GM18498 (cell line): ENCODE measurements around the gene MIPEP.
"Not testable (repeated sequence)": the region's sequence is repeated elsewhere in the genome, so short reads cannot be mapped to it uniquely, and the experiment has no call there.

Experiments used
- ATAC-seq: cut with Tn5 transposase; IDR thresholded peaks from one replicate; pipeline ENCODE4 v1.9.1; 2021; ENCODE audit warnings: mild to moderate bottlenecking, moderate library complexity; ENCODE audit not compliant: unreplicated experiment

Gene MIPEP

DNA sequence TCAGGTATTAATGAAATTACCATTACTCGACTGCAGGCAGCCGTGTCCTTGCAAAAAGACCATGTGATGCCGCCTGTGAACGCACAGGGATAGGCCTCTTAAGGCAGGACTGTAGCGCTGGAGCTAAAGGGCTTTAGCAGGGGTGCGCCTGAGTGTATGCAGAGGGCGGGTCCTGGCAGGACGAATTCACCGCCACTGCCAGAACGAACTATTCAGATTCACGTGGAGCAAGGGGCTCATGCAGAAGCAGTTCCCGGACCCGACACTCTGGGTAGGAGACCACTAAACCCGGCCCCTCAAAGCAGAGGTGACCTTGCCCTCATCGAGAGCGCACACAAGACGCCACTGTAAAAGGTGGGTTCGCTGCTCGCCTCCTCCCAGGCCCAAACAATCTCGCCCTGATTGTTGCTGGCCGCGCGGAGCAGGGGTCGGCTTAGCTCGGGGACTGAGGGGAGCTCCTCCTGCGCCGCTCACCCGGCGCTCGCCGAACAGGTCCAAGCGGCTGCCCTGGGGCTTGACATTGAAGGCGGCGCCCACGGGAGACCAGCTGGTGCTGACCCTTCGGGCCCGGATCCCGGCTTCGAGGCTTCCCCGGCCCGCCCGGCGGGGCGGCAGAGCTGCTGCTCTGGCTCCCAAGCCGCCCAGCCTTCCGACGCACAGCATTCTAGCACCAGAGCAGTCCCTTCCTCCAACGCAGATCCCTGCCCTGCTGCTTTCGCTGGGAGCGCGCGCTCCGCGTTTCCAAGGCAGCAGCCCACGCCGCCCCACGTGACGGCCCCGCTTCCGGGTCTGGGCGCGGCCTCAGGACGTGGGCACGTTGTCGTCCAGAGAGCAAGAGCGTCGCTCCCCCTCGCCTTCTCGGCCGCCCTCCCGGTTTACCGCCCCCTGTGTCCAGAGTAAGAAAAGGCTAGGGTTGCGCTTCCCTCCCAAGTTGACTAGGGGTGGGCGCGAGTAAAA lies at the start of gene MIPEP:
MIPEP (minus strand) TSS at position 743 of the 957 bp plus-strand sequence; CDS start at position 663, 80 bp downstream.
- peak; percentile 94 for ATAC-seq

DNA sequence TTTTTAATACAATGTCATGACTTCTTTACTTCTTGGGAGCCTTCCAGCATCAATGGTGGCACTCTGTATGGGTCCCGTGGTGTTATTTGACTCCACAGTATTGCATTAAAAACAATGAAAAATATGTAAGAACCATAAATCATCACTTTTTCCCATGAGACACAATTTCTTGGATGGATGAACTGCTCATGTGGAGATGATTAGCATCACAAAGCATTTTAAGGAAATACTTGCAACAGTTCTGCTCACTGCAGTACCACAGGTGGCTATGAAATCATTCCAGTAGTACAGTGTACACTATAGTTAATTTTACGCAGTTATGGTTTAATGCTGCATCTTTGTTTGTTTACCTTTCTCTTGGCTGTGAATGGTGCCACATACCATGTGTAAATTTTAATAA lies 45.3 kb upstream of the MIPEP start:
- ATAC-seq: no peak

DNA sequence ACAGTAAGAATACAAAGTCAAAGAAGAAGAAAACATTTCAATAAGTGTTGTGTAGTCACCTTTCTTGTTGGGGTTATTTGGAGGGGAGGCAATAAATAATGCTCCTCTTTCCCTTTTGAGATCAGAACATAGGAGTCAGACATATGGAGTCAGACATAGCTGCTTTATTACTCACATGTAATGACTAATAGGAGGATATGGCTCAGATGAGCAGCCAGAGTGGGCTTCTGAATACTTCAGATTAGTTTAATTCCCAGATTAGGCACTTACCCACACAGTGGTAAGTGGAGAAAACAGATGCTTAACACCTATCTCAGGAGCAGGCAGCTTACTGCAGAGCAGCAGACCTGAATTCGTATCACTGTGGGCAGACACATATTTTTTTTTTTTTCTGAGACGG lies 39.8 kb upstream of the MIPEP start:
- no peak for ATAC-seq

DNA sequence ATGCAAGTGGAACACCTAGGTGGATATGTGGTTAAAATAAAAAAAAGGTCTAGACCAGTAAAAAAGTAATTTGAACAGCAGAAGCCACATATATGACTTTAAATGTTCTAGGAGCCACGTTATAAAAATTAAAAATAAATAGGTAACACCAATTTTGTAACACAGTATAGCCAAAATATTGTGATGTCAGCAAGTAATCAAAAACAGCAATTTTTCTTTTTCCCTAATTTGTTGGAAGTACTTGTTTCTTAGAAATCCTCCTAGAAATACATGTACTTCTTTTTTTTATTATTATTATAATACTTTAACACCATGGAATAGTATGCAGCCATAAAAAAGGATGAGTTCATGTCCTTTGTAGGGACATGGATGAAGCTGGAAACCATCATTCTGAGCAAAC lies 33.8 kb upstream of the MIPEP start:
- ATAC-seq: no peak

DNA sequence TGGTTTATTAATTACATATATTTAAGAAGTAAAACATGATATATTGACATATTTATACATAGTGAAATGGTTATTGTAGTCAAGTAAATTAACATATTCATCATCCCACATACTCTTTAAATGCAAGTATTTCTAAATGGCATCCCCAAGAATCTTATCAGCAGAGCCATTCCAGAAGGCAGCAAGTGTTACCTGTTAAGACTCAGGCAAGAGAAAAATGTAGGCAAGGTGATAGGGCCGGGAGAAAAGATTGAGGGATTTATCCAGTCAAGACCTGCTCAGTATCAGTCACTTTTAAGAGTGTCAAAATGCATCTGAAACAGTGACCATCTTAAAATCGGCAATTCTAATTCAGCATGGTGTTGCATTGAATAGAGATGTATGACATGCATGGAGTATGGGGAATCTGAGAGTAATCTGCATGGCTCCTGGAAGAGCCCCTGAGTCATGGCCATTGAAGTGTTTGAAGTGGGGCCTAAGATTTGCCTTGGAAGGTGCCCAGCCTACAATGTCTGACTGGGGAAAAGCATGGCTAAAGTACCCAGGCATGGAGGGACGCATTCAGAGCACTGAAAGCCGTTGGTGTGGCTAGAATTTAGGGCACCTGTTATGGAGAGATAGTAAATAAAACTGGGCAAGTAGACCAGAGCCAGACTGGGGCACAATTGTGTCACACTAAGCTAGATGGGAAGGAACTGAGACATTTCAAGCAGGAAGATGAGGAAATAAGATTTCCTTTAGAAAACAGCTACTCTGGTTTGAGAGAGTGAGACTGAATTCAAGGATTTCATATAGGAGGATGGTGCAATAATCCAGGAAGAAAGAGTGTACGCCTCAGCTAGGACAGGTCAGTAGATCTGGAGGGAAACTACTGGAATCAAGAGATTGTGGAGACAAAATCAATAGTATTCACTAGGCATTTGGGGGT lies 33.1 kb upstream of the MIPEP start:
- ATAC-seq: no peak

DNA sequence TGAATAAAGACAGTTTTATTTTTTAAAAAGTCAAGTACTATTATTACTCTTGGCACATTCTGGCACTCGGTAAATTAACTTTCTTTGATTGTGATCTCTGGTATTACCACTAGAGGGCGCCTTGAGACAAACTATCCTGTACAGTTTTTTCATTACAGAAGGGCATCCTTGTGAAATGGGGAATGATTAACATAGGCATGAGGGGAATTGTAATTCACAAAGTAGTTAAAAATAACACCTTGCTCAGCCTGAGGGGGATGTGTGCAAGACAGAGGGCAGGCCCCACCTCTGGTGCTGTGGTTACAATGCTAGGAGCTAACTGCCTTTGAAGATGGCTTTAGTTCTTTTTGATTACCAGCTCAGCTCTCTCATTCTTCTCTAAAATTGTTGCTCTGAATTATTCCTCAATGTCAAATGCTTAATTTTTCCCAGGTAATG lies 32.3 kb upstream of the MIPEP start:
- ATAC-seq: no peak

DNA sequence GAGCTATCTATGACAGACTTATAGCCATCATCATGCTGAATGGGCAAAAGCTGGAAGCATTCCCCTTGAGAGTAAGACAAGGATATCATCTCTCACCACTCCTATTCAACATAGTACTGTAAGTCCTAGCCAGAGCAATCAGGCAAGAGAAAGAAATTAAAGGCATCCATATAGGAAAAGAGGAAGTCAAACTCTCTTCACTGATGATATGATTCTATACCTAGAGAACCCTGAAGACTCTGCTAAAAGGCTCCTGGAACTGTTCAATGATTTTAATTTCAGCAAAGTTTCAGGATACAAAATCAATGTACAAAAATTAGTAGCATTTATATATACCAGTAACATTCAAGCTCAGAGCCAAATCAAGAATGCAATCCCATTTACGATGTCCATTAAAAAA lies 29.8 kb upstream of the MIPEP start:
- no peak for ATAC-seq

DNA sequence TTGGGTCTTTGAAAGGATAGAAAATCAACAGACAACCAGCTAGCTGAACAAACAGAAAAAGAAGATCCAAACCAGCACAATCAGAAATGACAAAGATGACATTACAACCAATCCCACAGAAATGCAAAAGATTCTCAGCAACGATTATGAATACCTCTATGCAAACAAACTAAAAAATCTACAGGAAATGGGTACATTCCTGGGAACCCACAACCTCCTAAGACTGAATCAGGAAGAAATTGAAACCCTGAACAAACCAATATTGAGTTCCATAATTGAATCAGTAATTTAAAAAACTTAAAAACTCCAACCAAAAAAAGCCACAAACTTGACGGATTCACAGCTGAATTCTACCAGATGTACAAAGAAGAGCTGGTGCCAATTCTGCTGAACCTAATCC lies 29.0 kb upstream of the MIPEP start:
- no peak for ATAC-seq

DNA sequence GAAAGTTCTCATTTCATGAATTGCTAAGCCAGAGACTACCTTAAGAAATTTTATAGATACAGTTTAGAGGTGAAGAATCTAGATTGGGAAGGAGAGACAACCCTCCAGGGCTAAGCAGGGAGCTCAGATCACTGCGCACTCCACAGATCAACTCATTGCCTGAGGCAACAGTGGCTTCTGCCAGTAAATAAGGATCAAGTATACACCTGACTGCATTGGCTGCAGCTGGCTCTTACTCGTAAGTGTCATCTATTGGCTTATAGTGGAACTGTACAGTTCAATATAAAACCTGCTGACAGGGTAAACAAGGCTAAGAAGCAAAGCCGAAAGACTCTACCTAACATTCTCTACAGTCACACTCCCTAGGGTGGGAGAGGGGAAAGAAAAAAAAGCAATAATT lies 26.1 kb upstream of the MIPEP start:
- no peak for ATAC-seq

DNA sequence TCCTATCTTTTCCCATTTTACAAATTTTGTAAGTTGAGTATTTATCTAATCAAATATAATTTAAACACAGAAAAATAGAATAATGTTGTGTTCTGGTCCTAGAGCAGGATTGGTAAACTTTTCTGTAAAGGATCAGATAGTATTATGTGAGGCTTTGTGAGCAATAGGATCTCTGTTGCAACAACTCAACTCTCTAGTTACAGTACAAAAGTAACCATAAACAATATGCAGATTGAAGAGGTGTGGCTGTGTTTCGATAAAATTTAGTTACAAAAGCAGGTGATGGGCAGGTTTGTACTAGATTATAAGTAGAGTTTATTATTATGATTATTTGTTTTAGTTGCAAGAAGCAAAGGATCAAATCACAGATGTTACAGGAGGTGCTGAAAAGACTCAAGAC lies 23.3 kb upstream of the MIPEP start:
- no peak for ATAC-seq

DNA sequence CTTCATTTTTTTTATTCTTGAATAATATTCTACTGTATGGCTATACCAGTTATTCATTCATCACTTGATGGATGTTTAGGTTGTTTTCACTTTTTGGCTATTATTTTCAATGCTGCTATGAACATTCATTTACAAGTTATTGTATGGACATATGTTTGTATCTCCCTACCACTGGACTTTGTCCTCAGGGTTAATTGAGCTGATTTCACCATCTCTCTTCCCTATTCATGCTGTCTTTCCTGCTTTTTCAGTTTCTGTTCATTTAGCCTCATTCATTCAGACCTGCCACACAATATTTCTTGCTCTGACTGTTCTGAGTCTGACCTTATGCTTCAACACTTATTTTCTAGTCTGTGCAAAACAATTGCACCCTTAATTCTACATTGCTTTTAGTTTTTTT lies 20.4 kb upstream of the MIPEP start:
- no peak for ATAC-seq

DNA sequence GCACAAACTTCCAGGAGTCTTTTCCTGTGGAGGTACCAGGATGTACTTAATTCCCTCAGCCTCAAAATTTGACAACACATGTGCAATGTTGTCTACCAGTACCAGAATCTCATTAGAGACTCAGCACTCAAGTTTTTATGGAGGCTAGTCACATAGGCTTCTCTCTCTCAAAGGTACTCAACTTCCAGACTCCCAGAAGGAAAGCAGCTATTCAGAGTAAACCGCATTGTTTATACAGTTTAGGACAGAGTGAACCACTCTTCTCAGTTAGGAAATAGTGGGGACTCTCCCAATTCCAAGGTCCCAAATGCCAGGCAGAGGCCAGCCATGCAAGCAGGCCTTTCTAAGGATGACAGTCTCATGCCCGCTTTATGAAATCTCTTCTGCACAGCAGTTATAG lies 16.6 kb upstream of the MIPEP start:
- no peak for ATAC-seq

DNA sequence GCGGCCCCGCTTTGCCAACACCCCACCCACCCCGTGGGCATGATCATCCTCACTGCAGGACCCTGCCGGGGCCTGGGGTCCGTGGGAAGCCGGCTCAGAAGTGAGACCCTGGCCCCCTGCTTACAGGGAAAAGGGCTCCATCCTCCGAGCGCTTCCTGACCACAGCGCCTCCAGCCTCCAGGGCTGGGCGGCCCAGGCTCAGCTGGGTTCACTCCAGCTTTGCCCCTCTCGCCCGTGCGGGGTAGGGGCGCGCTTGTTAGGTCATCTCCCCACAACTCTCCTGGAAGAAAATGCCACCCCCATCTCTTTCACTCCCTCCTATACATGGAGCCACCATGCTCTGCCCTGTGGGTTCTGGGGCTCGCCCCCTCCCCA lies 14.7 kb upstream of the MIPEP start:
- ATAC-seq: no peak

DNA sequence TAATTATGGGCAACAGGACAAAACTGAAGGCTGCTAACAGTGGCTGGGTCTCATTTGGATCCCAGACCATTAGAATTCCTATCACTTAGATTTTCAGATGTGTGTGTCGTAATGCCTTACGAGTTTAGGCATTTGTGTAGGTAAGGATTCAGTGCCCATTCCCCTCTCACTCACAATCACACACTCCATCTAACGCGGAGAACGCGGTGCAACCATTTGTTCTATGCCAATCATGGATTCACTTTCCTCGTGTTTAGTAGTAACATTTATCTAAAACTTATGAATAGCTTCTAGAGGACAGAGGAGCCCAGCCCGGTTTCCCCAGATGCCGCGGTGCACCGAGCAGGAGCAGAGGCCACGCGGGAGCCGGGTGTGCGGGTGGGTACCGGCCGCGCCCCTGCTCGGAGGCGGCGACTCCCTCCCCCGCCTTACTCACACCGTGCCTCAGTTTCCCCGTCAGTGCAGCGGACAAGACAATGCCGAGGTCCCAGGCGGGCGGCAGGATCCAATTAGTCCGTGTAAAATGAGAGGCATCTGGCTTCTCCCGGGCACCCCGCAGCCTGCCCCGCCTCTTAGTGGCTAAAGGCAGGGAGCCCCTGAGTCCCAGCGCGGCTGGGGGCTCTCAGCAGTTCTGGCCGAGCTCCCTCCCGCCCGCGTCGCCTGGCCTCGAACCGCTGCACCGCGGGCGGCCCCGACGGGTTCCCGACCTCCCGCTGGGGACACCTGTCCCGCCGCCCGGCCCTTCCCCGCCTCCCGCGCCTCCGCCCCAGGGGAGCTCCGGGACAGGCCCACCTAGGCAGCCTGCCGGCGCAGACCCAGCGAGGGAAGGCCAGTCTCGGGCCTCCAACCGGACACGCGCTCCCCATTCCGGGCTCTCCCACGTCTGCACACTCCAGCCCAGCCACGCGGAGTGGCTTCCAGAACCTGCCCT lies 14.0 kb upstream of the MIPEP start:
- no peak for ATAC-seq

DNA sequence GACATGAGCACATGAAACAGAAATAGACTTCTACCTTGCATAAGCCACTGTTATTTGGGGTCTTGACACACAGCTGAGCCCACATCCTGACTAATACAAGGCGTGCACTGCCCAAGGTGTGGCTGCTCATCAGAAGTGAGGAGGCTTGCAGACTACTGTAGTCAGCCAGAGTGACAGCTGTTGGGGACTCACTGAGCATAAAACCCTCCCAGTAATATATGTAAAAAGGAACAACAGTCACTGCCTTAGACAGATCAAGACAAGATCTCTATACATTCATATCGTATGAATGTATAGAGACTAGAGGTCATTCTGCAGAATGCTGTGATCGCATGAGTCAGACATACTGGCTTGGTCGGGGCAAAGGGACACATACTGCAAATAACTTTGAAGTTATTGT lies 12.2 kb upstream of the MIPEP start:
- no peak for ATAC-seq

DNA sequence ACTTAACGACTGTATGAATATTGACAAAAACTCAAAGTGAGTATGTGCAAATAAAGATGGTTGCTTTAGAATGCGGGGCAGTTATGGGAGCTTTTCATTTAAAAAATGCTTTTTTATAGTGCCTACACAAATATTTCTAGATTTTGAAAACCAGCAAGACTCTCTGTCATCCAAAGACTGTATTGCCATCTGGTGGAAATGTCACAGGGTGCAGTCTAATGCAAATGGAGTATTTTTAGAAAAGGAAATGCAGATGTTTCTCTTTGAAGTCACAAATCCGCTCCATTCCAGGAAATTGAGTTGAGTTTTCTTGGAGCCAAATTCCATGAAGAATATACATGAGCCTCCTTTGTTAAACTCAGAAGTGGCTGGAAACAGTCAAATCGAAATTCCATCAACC lies 10.4 kb upstream of the MIPEP start:
- ATAC-seq: peak; percentile 62

DNA sequence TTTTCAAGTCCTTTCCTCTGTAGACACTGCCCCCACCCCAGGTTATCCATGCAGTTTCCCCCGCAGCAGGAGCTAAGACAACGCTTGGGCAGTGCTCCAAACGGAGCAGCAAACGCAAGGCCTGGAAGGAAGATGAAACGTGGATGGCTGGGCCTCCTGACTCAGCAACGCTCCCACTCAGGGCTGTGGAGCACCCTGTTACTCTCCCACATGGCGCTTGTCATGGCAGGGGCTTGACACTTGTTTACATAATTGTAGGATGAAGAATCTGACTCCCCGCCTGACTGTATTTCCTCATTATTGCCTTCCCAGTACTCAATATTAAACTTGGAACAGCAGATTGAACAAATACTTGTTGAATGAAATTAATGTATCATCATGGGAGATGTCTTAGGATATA lies 8.9 kb upstream of the MIPEP start:
- no peak for ATAC-seq

DNA sequence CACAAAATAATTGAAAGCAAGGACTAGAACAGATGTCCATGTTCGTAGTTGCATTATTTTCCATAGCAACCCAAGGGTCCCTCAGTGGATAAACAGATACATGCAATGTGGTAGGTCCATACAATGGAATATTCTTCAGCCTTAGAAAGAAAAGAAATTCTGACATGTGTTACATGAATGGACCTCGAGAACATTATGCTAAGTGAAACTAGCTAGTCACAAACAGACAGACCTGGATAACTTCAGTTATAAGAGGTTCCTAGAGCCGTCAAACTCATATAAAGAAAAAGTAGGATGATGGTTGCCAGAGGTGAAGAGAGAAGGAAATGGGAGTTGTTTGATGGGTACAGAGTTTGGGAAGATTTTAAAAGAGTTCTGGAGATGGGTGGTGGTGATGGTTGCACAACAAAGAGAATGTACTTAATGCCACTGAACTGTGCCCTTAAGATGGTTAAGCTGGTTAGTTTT lies 8.3 kb upstream of the MIPEP start, which contains the start of gene C1QTNF9B:
C1QTNF9B (minus strand) TSS at position 51 of the 468 bp plus-strand sequence.
- ATAC-seq: not testable (repeated sequence)

DNA sequence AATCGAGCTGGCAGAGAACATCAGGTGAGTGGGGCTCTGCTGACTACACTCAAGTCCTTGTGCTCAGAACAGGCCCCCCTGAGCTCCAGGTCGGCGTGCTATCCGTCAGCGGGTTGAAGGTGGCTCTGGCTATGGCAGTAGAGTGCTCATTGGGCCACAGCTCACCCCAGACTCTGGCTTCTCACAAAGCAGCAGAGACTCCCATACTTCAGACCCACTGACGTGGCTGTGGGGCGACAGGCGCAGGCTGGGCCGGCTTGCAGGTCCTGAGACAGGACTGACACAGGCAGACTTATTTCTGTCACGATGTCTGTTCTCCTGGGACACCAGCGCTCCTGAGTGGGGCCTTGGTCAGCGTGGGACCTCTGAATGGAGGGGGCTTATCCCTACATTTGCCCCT lies 5.5 kb upstream of the MIPEP start:
- not testable (repeated sequence) for ATAC-seq

DNA sequence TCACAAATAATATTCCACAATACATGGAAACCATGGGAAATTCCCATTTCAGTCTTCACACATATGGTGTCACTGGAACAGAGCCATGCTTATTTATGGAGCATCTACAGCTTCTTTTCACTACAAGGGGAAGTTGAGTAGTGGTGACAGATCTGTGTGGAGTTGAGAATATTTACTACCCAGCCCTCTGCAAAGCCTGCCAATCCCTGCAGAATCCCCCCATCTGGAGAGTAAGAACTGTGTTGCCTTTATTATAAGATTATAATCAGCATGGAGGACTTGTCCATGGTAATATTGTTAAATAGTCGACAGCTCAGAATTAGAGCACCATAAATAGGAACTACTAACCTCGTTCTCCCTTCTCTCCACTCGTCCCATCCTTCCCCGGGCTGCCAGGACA lies 4.6 kb upstream of the MIPEP start:
- not testable (repeated sequence) for ATAC-seq
